ENCODE results near the gene LRMDA. TPM values are rescaled to one million over a fixed set of nuclear protein-coding genes. Genes with fewer than 3 reads are reported as not detected.

The LRMDA gene
- total RNA-seq, 1 donor from 2014 or later: 29.9 TPM

DNA sequence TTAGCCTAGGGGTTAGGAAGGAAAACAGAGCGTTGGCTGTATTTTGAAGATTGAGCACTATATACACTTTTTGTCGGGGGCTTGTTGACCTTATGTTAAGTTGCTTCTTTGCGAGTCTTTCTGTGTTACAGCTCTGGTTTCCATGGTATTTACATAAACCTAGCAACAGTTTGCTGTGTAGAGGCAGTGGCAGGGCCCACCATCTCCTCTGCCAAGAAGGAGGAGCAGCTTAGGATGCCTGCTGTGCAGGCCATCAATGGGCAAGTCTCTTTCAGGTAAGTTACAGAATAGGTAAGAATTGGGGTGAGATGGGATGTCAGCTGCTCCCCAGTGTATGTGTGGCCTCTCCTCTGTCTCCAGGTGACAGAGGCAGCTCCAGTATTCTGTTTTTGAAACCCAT, 485.5 kb downstream of the LRMDA start:
- intact Hi-C loops (cut with DNase I): no loop called here
- peaks cover 6% of the 10 kb centered on the region for H3K4me1 ChIP-seq

GRCh38 chr10:75919913-75920312, 488.5 kb downstream of the LRMDA start:
- DNase-seq (no peak), ATAC-seq (no peak)
- H3K4me3 ChIP-seq: no peak overlapping the region
- H3K36me3 ChIP-seq: no peaks in the 10 kb centered on the region
- peaks cover 6% of the 10 kb centered on the region for H3K4me1 ChIP-seq
- H3K27ac ChIP-seq: no peak overlapping the region
- intact Hi-C loops (cut with DNase I): no loop called here
- no peaks in the 10 kb centered on the region for H3K9me3 ChIP-seq
- H3K27me3 ChIP-seq (ENCODE audit: low read depth): no peaks in the 10 kb centered on the region
- TF ChIP-seq, protein P1, sequence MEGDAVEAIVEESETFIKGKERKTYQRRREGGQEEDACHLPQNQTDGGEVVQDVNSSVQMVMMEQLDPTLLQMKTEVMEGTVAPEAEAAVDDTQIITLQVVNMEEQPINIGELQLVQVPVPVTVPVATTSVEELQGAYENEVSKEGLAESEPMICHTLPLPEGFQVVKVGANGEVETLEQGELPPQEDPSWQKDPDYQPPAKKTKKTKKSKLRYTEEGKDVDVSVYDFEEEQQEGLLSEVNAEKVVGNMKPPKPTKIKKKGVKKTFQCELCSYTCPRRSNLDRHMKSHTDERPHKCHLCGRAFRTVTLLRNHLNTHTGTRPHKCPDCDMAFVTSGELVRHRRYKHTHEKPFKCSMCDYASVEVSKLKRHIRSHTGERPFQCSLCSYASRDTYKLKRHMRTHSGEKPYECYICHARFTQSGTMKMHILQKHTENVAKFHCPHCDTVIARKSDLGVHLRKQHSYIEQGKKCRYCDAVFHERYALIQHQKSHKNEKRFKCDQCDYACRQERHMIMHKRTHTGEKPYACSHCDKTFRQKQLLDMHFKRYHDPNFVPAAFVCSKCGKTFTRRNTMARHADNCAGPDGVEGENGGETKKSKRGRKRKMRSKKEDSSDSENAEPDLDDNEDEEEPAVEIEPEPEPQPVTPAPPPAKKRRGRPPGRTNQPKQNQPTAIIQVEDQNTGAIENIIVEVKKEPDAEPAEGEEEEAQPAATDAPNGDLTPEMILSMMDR (IDR thresholded peaks at IDR 0.05): no peak

More for the DNA sequence above, 485.5 kb downstream of the LRMDA start:
- no peaks in the 10 kb centered on the region for H3K9me3 ChIP-seq
- DNase-seq (no peak), ATAC-seq (no peak)
- no peak overlapping the region for H3K27ac ChIP-seq
- no peaks in the 10 kb centered on the region for H3K36me3 ChIP-seq
- TF ChIP-seq, protein P1 (IDR thresholded peaks at IDR 0.05): no peak
- H3K27me3 ChIP-seq (ENCODE audit: low read depth): no peaks in the 10 kb centered on the region
- no peak overlapping the region for H3K4me3 ChIP-seq

- intact Hi-C loops (cut with DNase I): no loop called here
- H3K27ac ChIP-seq: no peak overlapping the region
- peaks cover 6% of the 10 kb centered on the region for H3K4me1 ChIP-seq
- no peak overlapping the region for H3K4me3 ChIP-seq
- H3K9me3 ChIP-seq: no peaks in the 10 kb centered on the region
- no peaks in the 10 kb centered on the region for H3K36me3 ChIP-seq
- no peaks in the 10 kb centered on the region for H3K27me3 ChIP-seq (ENCODE audit: low read depth)
- TF ChIP-seq, protein P1 (IDR thresholded peaks at IDR 0.05): peak; percentile 23
- ATAC-seq (no peak), DNase-seq (no peak)
Measured at GRCh38 chr10:75922435-75922834, 491.0 kb downstream of the LRMDA start.

DNA sequence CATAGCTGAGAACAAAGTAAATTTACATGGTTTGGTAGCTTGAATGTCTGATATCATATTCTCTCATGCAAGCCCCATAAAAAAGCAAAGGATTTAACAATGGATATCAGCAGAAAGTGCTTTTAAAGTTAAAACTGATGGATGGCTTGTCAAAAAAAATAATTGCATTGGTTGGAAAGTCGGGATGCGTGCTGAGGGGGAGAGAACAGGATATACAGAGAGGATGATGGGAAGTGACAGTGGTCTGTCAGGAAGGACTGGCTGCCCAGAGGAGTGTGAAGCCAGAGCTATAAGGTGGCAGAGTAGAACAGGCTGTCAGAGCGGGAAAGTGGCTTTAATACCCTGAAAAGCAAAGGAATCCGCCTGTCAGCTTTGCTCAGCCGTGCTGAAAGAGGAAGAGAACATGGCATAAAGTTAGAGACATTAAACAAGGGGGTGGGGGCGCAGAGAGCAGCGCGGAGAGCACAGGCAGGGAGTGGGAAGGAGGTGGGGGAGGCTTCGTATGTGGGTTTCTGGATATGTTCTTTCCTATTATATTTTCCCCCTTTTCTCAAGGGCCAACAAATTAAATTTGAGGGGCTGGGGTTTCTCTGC, 493.0 kb downstream of the LRMDA start:
- Histone ChIP-seq H3K4me1 (peaks cover 6% of the 10 kb centered on the region), H3K27ac (no peak overlapping the region), H3K36me3 (no peaks in the 10 kb centered on the region), H3K27me3 (ENCODE audit: low read depth) (no peaks in the 10 kb centered on the region), H3K4me3 (no peak overlapping the region), H3K9me3 (no peaks in the 10 kb centered on the region)
- ATAC-seq (no peak), DNase-seq (no peak)
- TF ChIP-seq, protein P1 (IDR thresholded peaks at IDR 0.05): no peak
- intact Hi-C loops (cut with DNase I): no loop called here

GRCh38 chr10:75925999-75926398, 494.6 kb downstream of the LRMDA start:
- no peak for ATAC-seq
- H3K4me3 ChIP-seq: no peak overlapping the region
- H3K9me3 ChIP-seq: no peaks in the 10 kb centered on the region
- DNase-seq: no peak
- H3K4me1 ChIP-seq: no peaks in the 10 kb centered on the region
- H3K27ac ChIP-seq: no peak overlapping the region
- TF ChIP-seq, protein P1 (IDR thresholded peaks at IDR 0.05): no peak
- intact Hi-C loops (cut with DNase I): no loop called here
- H3K36me3 ChIP-seq: no peaks in the 10 kb centered on the region
- H3K27me3 ChIP-seq (ENCODE audit: low read depth): no peaks in the 10 kb centered on the region
